Right cardiac atrium (tissue), 5 donors: Measurements from ENCODE around the gene RAPGEF5. TPM values are rescaled to one million over a fixed set of nuclear protein-coding genes. Genes with fewer than 3 reads are reported as not detected.

ENCODE experiments used
- ATAC-seq, 2 donors: fragments of 200-7000 bp; cut with Tn5 transposase; one replicate each; pipeline versions ENCODE4 v1.8.0 to v1.9.1; 2020; ENCODE audit warnings: moderate library complexity in 2 of 2, mild to moderate bottlenecking in 1 of 2
- DNase-seq, 3 donors: peaks; one replicate each; pipeline ENCODE4 v3.0.0-alpha.2; 2020
- H3K27ac ChIP-seq: one replicate; pipeline ENCODE4 v1.5.1; 2013; ENCODE audit warnings: mild to moderate bottlenecking, low read length, control low read depth, moderate library complexity
- H3K27me3 ChIP-seq: one replicate; pipeline ENCODE4 v1.6.1; 2013; ENCODE audit not compliant: control insufficient read depth, insufficient read depth
- H3K4me1 ChIP-seq: one replicate; pipeline ENCODE4 v1.6.1; 2013; ENCODE audit warnings: low read length; ENCODE audit not compliant: control insufficient read depth, insufficient read depth
- H3K4me3 ChIP-seq: one replicate; pipeline ENCODE4 v1.5.1; 2013; ENCODE audit warnings: low read length, control low read depth
- H3K9me3 ChIP-seq: one replicate; pipeline ENCODE4 v1.6.1; 2013; ENCODE audit warnings: low read length; ENCODE audit not compliant: control insufficient read depth
- WGBS: extraction: QIAGEN DNeasy Blood & Tissue Kit; methylation state at CpG from one replicate; pipeline ENCODE4 v1.1.7; 2013; 5-methylcytosine and 5-hydroxymethylcytosine counted together
- intact Hi-C, 4 donors: fragments of 100-400 bp; cut with DNase I; formaldehyde crosslinking; loops; one replicate each; pipeline versions ENCODE4 v1.11.0 to v1.14.0; 2022 to 2023
- polyA plus RNA-seq: library from polyadenylated mRNA; stranded (reverse); fragments of 200-250 nt; gene quantifications from one replicate; pipeline ENCODE4 v1.2.3, GENCODE V29; 2013
- total RNA-seq, 4 donors: library from RNA; stranded (reverse); fragmentation: NEBNext Ultra II Directional; extraction: Animal tissue kit (Norgen Biotek cat#: 25700); gene quantifications; one replicate each; pipeline ENCODE4 v1.2.1, GENCODE V29; 2021
- donor health status: healthy with polysubstance abuse.
- donor health status: DM: no; HTN: yes; CAD: no.
- donor health status: DM: no; HTN: no; CAD: no.
- donor health status: DM: no; HTN: yes; CAD: no; lungs with severe emphysema.
- donor health status: DM: yes; HTN: yes; CAD: no.

The RAPGEF5 gene
- total and polyA plus RNA-seq, 5 donors = 8.7 to 30.8 (median 27.2) TPM

DNA sequence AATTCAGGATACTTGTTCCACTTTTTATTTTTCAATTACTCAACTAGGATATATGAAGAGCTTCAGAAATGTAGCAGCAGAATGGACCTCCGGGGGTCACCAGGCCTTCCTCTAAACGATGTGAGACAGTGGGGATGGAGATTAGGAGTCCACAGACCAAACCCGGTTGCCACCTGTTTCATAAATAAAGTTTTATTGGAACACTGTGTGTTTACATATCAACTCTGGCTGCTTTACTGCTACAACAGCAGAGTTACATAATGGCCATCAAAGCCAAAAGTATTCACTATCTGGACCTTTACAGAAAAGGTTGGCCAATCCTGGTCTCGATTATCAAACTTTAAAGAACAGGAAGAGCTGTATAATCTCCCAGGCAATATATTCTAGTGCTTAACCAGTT, 30.8 kb downstream of the RAPGEF5 start:
- ATAC-seq = no peak
- no peak for DNase-seq
- Histone ChIP-seq H3K9me3 (no peaks in the 10 kb centered on the region), H3K4me3 (no peak overlapping the region), H3K4me1 (no peaks in the 10 kb centered on the region), H3K27me3 (no peaks in the 10 kb centered on the region), H3K27ac (no peak overlapping the region)
- intact Hi-C loops = no loop called here
- WGBS = 50% methylated on average over 4 of the region's 4 CpGs

DNA sequence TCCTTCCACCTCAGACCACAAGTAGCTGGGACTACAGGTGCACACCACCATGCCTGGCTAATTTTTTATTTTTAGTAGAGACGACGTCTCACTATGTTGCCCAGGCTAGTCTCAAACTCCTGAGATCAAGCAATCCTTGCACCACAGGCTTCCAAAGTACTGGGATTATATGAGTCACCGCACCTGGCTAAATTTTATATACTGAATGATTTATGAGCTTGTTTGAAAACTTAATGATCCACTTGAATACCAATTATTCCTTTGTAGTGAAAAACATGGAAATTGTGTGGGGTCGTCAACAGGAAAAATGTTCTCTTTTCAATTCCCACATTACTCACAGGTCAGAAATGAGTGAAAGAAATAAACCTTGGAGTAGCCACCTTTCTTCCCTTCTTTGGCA, 31.3 kb downstream of the RAPGEF5 start:
- intact Hi-C loops = no loop called here
- no peaks in the 10 kb centered on the region for H3K27me3 ChIP-seq
- 91% methylated on average over 4 of the region's 4 CpGs for WGBS
- no peaks in the 10 kb centered on the region for H3K9me3 ChIP-seq
- no peak overlapping the region for H3K4me3 ChIP-seq
- no peaks in the 10 kb centered on the region for H3K4me1 ChIP-seq
- no peak overlapping the region for H3K27ac ChIP-seq
- ATAC-seq (no peak), DNase-seq (no peak)

DNA sequence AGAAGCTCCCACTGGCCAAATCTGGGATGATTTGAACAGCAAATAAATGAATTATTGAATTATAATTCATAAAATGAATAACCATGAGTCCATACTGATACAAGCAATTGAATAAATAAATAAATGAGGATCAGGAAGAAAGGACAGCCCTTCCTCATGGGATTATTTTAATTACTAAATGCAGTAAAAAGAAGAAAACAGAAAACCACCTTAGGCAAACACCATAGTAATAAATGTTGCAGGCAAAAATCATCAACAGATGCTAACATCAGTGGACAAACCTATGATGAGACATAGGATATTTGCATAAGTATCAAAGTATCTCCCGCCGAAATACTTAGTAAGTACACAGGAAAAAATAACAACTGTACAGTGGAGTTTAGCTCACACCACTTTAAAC, 33.2 kb downstream of the RAPGEF5 start:
- H3K4me1 ChIP-seq = no peaks in the 10 kb centered on the region
- intact Hi-C loops = no loop called here
- H3K4me3 ChIP-seq = no peak overlapping the region
- 85% methylated on average over 2 of the region's 2 CpGs for WGBS
- DNase-seq (no peak), ATAC-seq (no peak)
- H3K9me3 ChIP-seq = no peaks in the 10 kb centered on the region
- no peak overlapping the region for H3K27ac ChIP-seq
- H3K27me3 ChIP-seq = no peaks in the 10 kb centered on the region

DNA sequence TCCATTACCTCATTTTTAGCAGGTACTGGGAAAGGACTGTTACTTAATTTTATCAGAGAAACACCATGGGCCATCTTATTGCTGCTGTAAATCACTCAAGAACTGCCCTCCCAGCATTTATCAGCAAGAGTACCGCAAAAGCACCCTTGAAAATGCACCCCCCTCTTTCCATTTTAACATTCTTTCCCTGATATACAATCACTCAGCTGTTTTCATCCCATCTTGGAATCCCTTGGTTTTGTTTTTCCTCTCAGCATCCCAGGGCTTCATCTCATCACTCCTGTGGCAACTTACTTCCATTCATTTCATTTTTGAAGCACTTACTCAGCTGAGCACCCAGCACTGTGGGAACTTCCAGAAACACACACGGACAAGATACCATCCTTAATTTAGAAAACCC, 36.5 kb downstream of the RAPGEF5 start:
- 42% methylated on average over 2 of the region's 2 CpGs for WGBS
- no peak for ATAC-seq
- no peak for DNase-seq
- no peaks in the 10 kb centered on the region for H3K4me1 ChIP-seq
- no peak overlapping the region for H3K4me3 ChIP-seq
- intact Hi-C loops = no loop called here
- H3K27me3 ChIP-seq = no peaks in the 10 kb centered on the region
- no peak overlapping the region for H3K27ac ChIP-seq
- no peaks in the 10 kb centered on the region for H3K9me3 ChIP-seq

DNA sequence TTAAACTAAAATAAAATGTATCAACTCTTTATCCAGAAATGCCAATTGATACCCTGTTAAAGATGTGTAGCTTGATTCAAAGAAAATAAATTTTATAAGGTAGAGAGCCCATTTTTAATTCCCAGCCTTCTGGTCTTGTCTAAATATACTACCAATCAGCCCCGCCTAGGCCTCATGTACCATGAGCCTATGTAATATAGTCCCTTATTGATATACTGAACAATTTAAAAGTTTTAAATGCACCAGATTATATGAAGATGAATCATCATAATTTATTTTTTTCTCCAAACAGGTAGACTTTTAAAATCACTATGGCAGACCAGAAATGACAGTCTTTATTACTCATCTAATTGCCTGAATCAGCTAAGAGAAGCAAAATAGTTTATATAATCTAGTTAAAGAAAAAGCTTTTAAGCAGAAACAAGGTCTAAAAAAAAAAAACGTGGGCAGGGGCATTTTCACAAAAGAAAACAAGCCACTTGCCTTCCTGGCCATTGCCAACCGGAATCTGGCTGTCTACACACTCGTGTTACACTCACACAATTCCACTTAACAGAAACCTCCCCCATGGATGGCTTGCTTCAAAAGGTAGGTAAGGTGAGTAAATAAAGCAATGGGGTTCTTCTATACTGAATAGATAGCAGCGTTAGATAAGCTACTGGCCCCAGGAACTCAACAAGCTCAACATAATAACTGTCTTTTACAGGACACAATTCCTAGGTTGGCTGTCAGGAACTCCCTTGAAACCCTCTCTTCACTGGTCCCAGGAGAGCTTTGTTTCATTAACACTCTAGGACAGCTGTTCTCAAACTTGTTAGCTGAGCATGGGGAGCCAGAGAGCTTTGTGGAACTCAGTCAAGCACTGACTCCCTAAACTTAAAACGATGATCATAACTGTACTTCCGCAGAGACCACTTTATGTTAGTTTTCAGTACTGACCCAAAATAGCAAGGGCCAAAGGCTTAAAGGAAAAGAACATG, 37.2 kb downstream of the RAPGEF5 start:
- ATAC-seq = no peak

DNA sequence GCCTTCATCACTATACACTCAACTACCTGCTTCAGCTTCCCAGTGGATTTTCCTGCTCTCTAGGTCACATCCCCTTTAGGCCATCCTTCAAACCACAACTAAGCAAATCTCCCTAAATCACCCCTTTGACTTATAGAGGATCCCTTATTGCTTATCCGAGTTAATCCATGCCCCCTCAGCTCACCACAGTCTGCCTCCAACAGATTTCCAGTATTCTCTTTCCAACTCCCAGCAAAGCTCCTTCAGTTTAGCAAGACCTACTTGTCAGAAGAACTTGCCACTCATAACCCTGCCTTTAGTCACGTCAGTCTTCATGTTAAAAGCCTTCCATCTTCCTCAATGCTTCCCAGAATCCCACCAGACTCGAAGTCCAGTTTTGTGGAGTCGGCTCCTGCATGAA, 38.6 kb downstream of the RAPGEF5 start:
- H3K4me1 ChIP-seq = no peaks in the 10 kb centered on the region
- intact Hi-C loops = no loop called here
- H3K4me3 ChIP-seq = no peak overlapping the region
- H3K27ac ChIP-seq = no peak overlapping the region
- 91% methylated on average over 4 of the region's 4 CpGs for WGBS
- no peaks in the 10 kb centered on the region for H3K27me3 ChIP-seq
- DNase-seq (no peak), ATAC-seq (no peak)
- H3K9me3 ChIP-seq = no peaks in the 10 kb centered on the region

More for the DNA sequence above, 37.2 kb downstream of the RAPGEF5 start:
- Histone ChIP-seq H3K4me1 (no peaks in the 10 kb centered on the region), H3K9me3 (no peaks in the 10 kb centered on the region), H3K4me3 (no peak overlapping the region), H3K27me3 (no peaks in the 10 kb centered on the region), H3K27ac (no peak overlapping the region)
- intact Hi-C loops = no loop called here
- WGBS = 56% methylated on average over 7 of the region's 7 CpGs
- no peak for DNase-seq

DNA sequence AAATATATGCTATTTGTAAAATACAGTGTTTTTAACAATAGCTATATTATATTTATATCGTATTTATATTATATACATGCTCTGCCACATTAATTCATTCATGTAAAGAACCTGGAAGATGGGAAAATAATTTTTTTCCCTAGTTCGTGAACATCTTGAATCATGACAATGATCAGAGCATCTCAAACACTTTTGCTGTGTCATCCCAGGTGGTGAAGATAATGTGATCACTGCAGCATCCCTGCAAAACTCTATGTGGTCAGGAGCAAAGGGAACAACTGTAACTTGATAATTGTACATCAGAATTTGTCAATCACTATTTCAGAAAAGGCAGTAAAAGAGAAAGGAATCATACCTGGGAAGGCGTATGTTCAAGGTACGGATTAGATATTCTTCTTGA, 39.3 kb downstream of the RAPGEF5 start:
- H3K9me3 ChIP-seq = no peaks in the 10 kb centered on the region
- no peak overlapping the region for H3K27ac ChIP-seq
- no peak for ATAC-seq
- H3K4me3 ChIP-seq = no peak overlapping the region
- no peaks in the 10 kb centered on the region for H3K27me3 ChIP-seq
- H3K4me1 ChIP-seq = no peaks in the 10 kb centered on the region
- no peak for DNase-seq
- intact Hi-C loops = no loop called here
- WGBS = 92% methylated on average over 4 of the region's 4 CpGs

DNA sequence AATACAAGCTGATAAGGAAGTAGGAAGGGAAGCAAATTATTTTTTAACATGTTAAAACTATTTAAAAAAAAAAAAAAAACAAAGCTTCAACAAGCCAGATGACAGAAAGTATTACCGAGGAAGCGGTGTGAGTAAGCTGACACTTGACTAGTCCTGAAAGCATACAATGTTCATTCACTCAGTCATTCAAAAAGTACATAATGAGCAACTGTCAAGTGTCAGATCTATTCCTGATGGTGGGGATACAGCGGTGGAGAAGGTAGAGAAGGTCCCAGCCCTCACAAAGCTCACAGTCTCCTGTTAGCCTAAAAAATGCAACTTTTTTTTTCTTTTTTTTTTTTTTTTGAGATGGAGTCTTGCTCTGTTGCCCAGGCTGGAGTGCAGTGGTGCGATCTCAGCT, 40.0 kb downstream of the RAPGEF5 start:
- ATAC-seq = no peak
- Histone ChIP-seq H3K4me1 (no peaks in the 10 kb centered on the region), H3K4me3 (no peak overlapping the region), H3K27ac (no peak overlapping the region), H3K27me3 (no peaks in the 10 kb centered on the region), H3K9me3 (no peaks in the 10 kb centered on the region)
- intact Hi-C loops = no loop called here
- no peak for DNase-seq
- WGBS = 90% methylated on average over 4 of the region's 4 CpGs

DNA sequence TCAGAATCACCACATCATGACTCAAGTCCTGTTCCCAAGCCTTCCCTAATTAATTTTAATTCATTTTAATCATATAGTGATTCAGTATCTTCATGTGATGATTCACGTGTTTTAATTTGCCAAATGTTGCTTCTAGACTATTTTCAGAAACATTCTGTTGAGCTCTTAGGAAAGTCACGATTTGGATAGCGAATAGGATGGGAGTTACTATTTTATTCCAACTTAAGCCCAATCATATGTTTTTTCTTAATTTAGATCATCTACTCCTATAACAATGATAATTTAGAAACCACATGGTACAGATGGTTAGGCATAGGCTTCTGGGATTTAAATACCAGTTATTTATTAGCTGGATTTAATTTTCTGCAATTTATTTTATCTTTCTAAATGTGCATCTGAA, 49.1 kb downstream of the RAPGEF5 start:
- no peak overlapping the region for H3K27ac ChIP-seq
- no peaks in the 10 kb centered on the region for H3K9me3 ChIP-seq
- no peak for ATAC-seq
- intact Hi-C loops = no loop called here
- no peak for DNase-seq
- no peaks in the 10 kb centered on the region for H3K27me3 ChIP-seq
- WGBS = 84% methylated on average over 3 of the region's 3 CpGs
- H3K4me1 ChIP-seq = no peaks in the 10 kb centered on the region
- no peak overlapping the region for H3K4me3 ChIP-seq

DNA sequence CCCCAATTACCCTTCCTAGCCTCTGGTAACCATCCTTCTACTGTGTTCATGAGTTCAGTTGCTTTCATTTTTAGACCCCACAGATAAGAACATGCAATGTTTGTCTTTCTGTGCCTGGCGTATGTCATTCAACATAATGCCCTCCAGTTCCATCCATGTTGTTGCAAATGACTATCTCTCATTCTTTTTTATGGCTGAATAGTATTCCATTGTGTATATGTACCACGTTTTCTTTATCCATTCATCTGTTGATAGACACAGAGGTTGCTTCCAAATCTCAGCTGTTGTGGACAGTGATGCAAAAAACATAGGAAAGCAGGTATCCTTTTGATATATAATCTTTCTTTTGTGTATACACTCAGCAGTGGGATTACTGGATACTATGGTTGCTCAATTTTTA, 51.2 kb downstream of the RAPGEF5 start:
- H3K9me3 ChIP-seq = no peaks in the 10 kb centered on the region
- no peaks in the 10 kb centered on the region for H3K4me1 ChIP-seq
- WGBS = 94% methylated on average over 2 of the region's 2 CpGs
- no peak overlapping the region for H3K27ac ChIP-seq
- intact Hi-C loops = no loop called here
- DNase-seq (no peak), ATAC-seq (no peak)
- no peak overlapping the region for H3K4me3 ChIP-seq
- no peaks in the 10 kb centered on the region for H3K27me3 ChIP-seq

DNA sequence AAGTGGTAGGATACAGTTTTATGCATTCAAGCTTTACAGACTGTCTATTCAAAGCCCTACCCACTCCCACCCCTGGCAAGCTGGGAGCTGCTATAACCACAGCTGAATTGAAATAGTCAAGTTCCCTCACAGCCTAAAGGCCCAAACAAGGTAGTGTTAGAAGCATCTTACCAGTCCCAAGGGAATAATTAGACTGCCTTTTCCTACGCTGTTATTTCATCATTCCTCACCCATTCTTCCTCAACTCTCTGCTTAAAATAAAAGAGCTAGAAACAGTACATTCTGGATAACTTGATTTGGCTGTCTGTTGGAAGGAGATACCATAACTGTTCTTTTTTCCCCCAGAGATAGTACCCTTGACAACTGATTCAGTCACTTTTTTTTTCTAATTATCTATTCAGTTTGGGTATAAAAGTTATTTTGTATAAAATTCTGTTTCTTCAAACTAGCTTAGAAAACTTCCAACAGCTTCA, 54.0 kb downstream of the RAPGEF5 start:
- no peak for DNase-seq
- no peak overlapping the region for H3K27ac ChIP-seq
- no peaks in the 10 kb centered on the region for H3K9me3 ChIP-seq
- H3K27me3 ChIP-seq = no peaks in the 10 kb centered on the region
- intact Hi-C loops = no loop called here
- no peak overlapping the region for H3K4me3 ChIP-seq
- ATAC-seq = no peak
- 47% methylated on average over 1 of the region's 1 CpG for WGBS
- no peaks in the 10 kb centered on the region for H3K4me1 ChIP-seq
